ENCODE measurements around the gene CFAP410. TPM values are rescaled to one million over a fixed set of nuclear protein-coding genes. Genes with fewer than 3 reads are reported as not detected.

The CFAP410 gene
- total and polyA plus RNA-seq, 2 of the 4 experiments (the other 2 are of a cell fraction): 3.8 to 10.3 TPM

- intact Hi-C loops (cut with micrococcal nuclease) (no loop called here), in situ Hi-C loops (cut with MboI; ENCODE audit: low sequenced_read_pairs) (no loop called here), dilution Hi-C loops (cut with HindIII; ENCODE audit: low sequenced_read_pairs, unreplicated experiment) (no loop called here)
- Histone ChIP-seq H4K91ac (ENCODE audit: insufficient read depth, low read depth, low read length) (no peak overlapping the region), H3K27me3 (ENCODE audit: control insufficient read depth, insufficient read depth, low read length) (no peaks in the 10 kb centered on the region), H3K4me3 (ENCODE audit: insufficient read depth, low read depth, low read length) (no peak overlapping the region), H3K14ac (replicated peaks; ENCODE audit: low read depth, low read length) (no peak overlapping the region), H3K4me1 (ENCODE audit: control insufficient read depth, insufficient read depth, low read length) (no peaks in the 10 kb centered on the region), H3K56ac (ENCODE audit: extremely low read depth, insufficient read depth, low read length) (no peak overlapping the region), H3K23ac (ENCODE audit: low read depth, low read length) (no peak overlapping the region), H2AFZ (replicated peaks; ENCODE audit: low read length, poor library complexity) (no peak overlapping the region), H3K27ac (ENCODE audit: insufficient read depth, low read length) (no peak overlapping the region), H3K36me3 (ENCODE audit: control insufficient read depth, insufficient read depth, low read length) (peaks cover 73% of the 10 kb centered on the region), H2AK9ac (replicated peaks; ENCODE audit: low read depth, low read length, poor library complexity) (no peak overlapping the region), H3K9me1 (ENCODE audit: insufficient read depth, low read length) (peaks cover 5% of the 10 kb centered on the region; the same call in 1 of the 2 replicates), H3K79me1 (ENCODE audit: low read depth in 1 of 2, low read length in 2 of 2) (0 out of 4 replicates have a peak, but pooled peaks cover 0 to 2% of the 10 kb centered on the region in 2 experiments), H3K18ac (ENCODE audit: low read depth, low read length) (no peak overlapping the region), H3K4me2 (ENCODE audit: low read depth, low read length) (no peak overlapping the region), H3K4ac (ENCODE audit: low read depth, low read length) (no peak overlapping the region), H4K20me1 (ENCODE audit: insufficient read depth, low read length) (peaks cover 6% of the 10 kb centered on the region), H4K5ac (ENCODE audit: low read depth, low read length) (no peak overlapping the region), H2BK120ac (ENCODE audit: low read depth, low read length) (no peak overlapping the region), H3K9ac (ENCODE audit: low read depth, low read length) (no peak overlapping the region), H4K8ac (ENCODE audit: low read depth in 2 of 2, low read length in 2 of 2) (no peak overlapping the region), H2BK15ac (ENCODE audit: low read depth, low read length) (no peak overlapping the region), H3K9me3 (ENCODE audit: control insufficient read depth, insufficient read depth, low read length) (no peaks in the 10 kb centered on the region), H2BK20ac (ENCODE audit: low read depth, low read length) (no peak overlapping the region), H2BK5ac (ENCODE audit: low read depth, low read length, poor library complexity, severe bottlenecking) (no peak overlapping the region), H2AK5ac (ENCODE audit: low read depth, low read length) (no peak overlapping the region)
- ATAC-seq (ENCODE audit: low read depth): no peak
- TF ChIP-seq BHLHE40 (IDR thresholded peaks at IDR 0.05; ENCODE audit: low read depth, low read length) (no peak), RCOR1 (IDR thresholded peaks at IDR 0.05; ENCODE audit: insufficient replicate concordance, low read length) (no peak), CHD1 (IDR thresholded peaks at IDR 0.05; ENCODE audit: low read depth, low read length) (no peak), MAZ (IDR thresholded peaks at IDR 0.05; ENCODE audit: borderline replicate concordance, low read depth, low read length) (no peak)
- BruUV-seq (replicated peaks): no TSS peak
- POLR2A ChIA-PET (ENCODE audit: unreplicated experiment): no interaction called here
- 93% methylated on average over 10 of the region's 19 CpGs; no CpG with 5 or more reads in 1 of the 2 experiments for WGBS, 2 experiments (ENCODE audit: extremely low coverage in 2 of 2, insufficient read length in 1 of 2)
- CTCF ChIA-PET: no interaction called here
- no peak for DNase-seq
Observed at GRCh38 chr21:44317241-44317782, 21.9 kb downstream of the CFAP410 start.
